Measurements from ENCODE around the gene DUSP2.

DUSP2 gene

GRCh38 chr2:96158554-96158940 is 13.3 kb upstream of the DUSP2 start:
- in situ Hi-C loops (cut with HindIII; ENCODE audit: low sequenced_read_pairs), result loop anchor here (5.0 kb wide), 1 partner anchor 44 kb away; no protein-coding TSS in a partner anchor
- TF ChIP-seq, protein P1, sequence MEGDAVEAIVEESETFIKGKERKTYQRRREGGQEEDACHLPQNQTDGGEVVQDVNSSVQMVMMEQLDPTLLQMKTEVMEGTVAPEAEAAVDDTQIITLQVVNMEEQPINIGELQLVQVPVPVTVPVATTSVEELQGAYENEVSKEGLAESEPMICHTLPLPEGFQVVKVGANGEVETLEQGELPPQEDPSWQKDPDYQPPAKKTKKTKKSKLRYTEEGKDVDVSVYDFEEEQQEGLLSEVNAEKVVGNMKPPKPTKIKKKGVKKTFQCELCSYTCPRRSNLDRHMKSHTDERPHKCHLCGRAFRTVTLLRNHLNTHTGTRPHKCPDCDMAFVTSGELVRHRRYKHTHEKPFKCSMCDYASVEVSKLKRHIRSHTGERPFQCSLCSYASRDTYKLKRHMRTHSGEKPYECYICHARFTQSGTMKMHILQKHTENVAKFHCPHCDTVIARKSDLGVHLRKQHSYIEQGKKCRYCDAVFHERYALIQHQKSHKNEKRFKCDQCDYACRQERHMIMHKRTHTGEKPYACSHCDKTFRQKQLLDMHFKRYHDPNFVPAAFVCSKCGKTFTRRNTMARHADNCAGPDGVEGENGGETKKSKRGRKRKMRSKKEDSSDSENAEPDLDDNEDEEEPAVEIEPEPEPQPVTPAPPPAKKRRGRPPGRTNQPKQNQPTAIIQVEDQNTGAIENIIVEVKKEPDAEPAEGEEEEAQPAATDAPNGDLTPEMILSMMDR (IDR thresholded peaks at IDR 0.05; ENCODE audit: low read depth, low read length, missing control alignments), result no peak
- no peak for DNase-seq (ENCODE audit: low read depth)
- no peak overlapping the region for H3K4me3 ChIP-seq (ENCODE audit: low read depth, low read length)

DNA sequence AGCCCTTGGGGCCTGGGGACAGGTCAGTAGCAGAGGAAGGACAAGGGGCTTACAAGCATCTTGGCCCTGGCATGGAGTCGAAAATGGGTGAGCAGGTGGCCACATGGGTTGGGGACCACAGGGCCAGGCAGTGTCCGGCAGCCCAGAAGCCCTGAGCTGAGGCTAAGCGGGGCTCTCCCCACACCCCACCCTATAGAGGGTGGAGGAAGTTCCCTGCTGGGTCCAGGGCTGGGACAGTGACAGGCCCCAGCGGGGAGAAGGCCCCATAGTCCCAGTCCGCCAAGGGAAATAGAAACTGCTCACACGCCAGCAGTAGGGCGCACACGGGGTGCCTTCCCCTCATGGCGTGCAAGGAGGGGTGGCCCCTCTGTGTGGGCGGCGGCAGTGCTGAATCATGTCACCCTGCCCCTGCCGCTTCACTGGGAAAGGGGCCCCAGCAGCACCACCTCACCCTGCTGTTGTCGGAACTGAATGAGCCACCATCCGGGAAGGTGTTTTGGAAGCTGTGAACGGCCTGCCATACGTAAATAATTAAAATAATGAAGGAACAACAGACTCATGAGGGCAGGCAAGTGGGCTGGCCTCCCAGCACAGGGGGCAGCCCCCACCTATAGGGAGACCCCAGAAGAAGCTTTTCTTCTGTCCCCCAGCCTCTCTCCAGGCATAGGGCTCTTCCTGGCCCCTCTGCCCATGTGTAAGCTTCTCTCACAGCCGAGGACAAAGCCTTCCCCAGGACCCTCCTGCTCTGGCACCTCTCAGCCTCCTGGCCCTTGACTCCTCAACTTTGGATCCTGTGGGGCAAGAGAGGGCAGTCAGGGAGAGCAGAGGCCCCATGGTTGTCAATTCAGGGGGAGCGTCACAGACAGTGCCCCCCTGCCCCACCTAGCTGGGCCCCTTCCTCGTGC is 12.7 kb upstream of the DUSP2 start:
- TF ChIP-seq, protein P1 (IDR thresholded peaks at IDR 0.05; ENCODE audit: low read depth, low read length, missing control alignments), result no peak
- in situ Hi-C loops (cut with HindIII; ENCODE audit: low sequenced_read_pairs), result loop anchor here (5.0 kb wide), 1 partner anchor 44 kb away; no protein-coding TSS in a partner anchor
- DNase-seq (ENCODE audit: low read depth), result no peak
- H3K4me3 ChIP-seq (ENCODE audit: low read depth, low read length), result no peak overlapping the region

DNA sequence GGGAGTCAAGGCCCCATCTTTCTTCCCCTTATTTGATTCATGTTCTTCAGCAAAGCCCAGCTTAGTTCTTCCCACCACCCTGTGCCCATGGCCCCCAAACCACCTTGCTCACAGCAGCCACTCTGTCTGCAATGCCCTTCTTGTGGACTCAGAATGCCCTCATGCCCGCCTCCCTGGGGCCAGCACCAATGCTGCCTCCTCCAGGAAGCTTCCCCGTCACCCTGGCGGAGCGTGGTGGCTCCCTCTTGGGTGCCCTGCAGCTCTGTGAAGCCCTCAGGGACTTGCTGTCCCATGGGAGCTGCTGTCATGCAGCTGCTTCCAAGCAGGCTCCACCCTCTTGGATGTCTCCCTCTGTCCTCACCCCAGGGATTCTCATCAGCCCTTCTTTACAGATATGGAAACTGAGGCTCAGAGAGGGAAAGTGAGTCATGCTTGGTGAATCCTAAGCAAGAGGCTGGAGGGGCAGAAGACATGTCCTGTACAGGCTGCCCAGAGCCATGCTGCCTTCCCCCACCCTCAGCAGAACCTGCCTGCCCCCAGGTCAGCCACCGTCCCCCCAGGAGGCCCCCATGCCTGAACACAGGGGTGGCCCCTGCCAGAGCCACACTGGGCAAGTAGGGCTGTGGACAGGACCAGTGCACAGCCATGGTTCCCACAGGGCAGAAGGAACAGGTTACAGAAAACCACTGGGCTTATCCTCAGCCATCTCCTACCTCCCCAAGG is 11.8 kb upstream of the DUSP2 start:
- TF ChIP-seq, protein P1 (IDR thresholded peaks at IDR 0.05; ENCODE audit: low read depth, low read length, missing control alignments), result no peak
- no peak for DNase-seq (ENCODE audit: low read depth)
- no peak overlapping the region for H3K4me3 ChIP-seq (ENCODE audit: low read depth, low read length)
- in situ Hi-C loops (cut with HindIII; ENCODE audit: low sequenced_read_pairs), result loop anchor here (5.0 kb wide), 1 partner anchor 45 kb away; no protein-coding TSS in a partner anchor

- TF ChIP-seq, protein P1 (IDR thresholded peaks at IDR 0.05; ENCODE audit: low read depth, low read length, missing control alignments), result no peak
- in situ Hi-C loops (cut with HindIII; ENCODE audit: low sequenced_read_pairs), result loop anchor here (5.0 kb wide), 1 partner anchor 46 kb away; no protein-coding TSS in a partner anchor
- no peak overlapping the region for H3K4me3 ChIP-seq (ENCODE audit: low read depth, low read length)
- no peak for DNase-seq (ENCODE audit: low read depth)
These were observed 11.0 kb upstream of the DUSP2 start for GRCh38 chr2:96156011-96156820.

GRCh38 chr2:96154506-96155380 is 9.5 kb upstream of the DUSP2 start:
- in situ Hi-C loops (cut with HindIII; ENCODE audit: low sequenced_read_pairs), result loop anchor here (5.0 kb wide), 1 partner anchor 48 kb away; no protein-coding TSS in a partner anchor
- TF ChIP-seq, protein P1 (IDR thresholded peaks at IDR 0.05; ENCODE audit: low read depth, low read length, missing control alignments), result no peak
- no peak for DNase-seq (ENCODE audit: low read depth)
- H3K4me3 ChIP-seq (ENCODE audit: low read depth, low read length), result no peak overlapping the region
